ENCODE data around the gene LRRC8E. TPM values are rescaled to one million over a fixed set of nuclear protein-coding genes. Genes with fewer than 3 reads are reported as not detected.
"Not testable (repeated sequence)": the region's sequence is repeated elsewhere in the genome, so short reads cannot be mapped to it uniquely, and the experiment has no call there.

The LRRC8E gene
- total RNA-seq, 4 donors from 2014 or later, result 0.15 to 2.1 TPM; not detected in 2

- Histone ChIP-seq H3K4me1 (no peaks in the 10 kb centered on the region), H3K27ac (no peak overlapping the region), H3K9me3 (no peaks in the 10 kb centered on the region), H3K27me3 (no peaks in the 10 kb centered on the region), H3K4me3 (no peak overlapping the region), H3K36me3 (no peaks in the 10 kb centered on the region)
- TF ChIP-seq CTCF (IDR thresholded peaks at IDR 0.05) (no peak), POLR2A (IDR thresholded peaks at IDR 0.05) (no peak)
- intact Hi-C loops (cut with DNase I; ENCODE audit: low total_unique reads), result no loop called here
- no peak for DNase-seq
These were observed 5.2 kb upstream of the LRRC8E start for GRCh38 chr19:7883105-7883504.

DNA sequence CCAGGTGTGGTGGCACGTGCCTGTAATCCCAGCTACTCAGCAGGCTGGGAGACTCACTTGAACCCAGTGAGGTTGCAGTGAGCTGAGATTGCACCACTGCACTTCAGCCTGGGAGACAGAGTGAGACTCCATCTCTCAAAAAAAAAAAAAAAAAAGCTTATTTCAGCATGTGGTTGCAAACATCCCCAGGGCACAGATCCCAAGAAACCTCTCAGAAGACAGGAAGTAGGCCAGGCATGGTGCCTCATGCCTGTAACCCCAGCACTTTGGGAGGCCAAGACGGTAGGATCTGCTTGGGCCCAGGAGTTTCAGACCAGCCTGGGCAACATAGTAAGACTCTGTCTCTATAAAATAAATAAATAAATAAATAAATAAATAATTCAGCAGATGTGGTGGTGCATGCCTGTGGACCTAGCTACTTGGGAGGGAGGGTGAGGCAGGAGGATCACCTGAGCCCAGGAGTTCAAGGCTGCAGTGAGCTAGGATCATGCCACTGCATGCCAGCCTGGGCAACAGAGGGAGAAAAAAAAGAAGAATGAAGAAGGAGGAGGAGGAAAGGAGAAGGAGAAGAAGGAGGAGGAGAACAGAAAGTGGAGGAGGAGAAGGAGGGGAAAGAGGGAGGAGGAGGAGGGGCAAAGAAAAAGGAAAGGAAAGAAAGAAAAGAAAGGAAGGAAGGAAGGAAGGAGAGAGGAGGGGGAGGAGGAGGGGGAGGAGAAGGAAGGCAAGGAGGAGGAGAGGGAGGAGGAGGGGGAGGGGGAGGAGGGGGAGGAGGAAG is 4.3 kb upstream of the LRRC8E start:
- H3K36me3 ChIP-seq, result no peaks in the 10 kb centered on the region
- TF ChIP-seq POLR2A (IDR thresholded peaks at IDR 0.05) (no peak), CTCF (IDR thresholded peaks at IDR 0.05) (no peak)
- H3K4me1 ChIP-seq, result no peaks in the 10 kb centered on the region
- H3K27ac ChIP-seq, result no peak overlapping the region
- H3K9me3 ChIP-seq, result no peaks in the 10 kb centered on the region
- intact Hi-C loops (cut with DNase I; ENCODE audit: low total_unique reads), result no loop called here
- no peak for DNase-seq
- no peak overlapping the region for H3K4me3 ChIP-seq
- no peaks in the 10 kb centered on the region for H3K27me3 ChIP-seq

- Histone ChIP-seq H3K27me3 (no peaks in the 10 kb centered on the region), H3K4me3 (no peak overlapping the region), H3K9me3 (no peaks in the 10 kb centered on the region), H3K4me1 (no peaks in the 10 kb centered on the region), H3K27ac (no peak overlapping the region), H3K36me3 (no peaks in the 10 kb centered on the region)
- TF ChIP-seq CTCF (IDR thresholded peaks at IDR 0.05), result no peak
- TF ChIP-seq POLR2A (IDR thresholded peaks at IDR 0.05), result no peak
- intact Hi-C loops (cut with DNase I; ENCODE audit: low total_unique reads), result no loop called here
- DNase-seq, result no peak
These were observed 2.5 kb upstream of the LRRC8E start for GRCh38 chr19:7885818-7886217.

- no peak overlapping the region for H3K4me3 ChIP-seq
- no peaks in the 10 kb centered on the region for H3K4me1 ChIP-seq
- H3K27me3 ChIP-seq, result no peaks in the 10 kb centered on the region
- no peaks in the 10 kb centered on the region for H3K36me3 ChIP-seq
- no peak overlapping the region for H3K27ac ChIP-seq
- TF ChIP-seq CTCF (IDR thresholded peaks at IDR 0.05), result no peak
- no peak for TF ChIP-seq POLR2A (IDR thresholded peaks at IDR 0.05)
- H3K9me3 ChIP-seq, result no peaks in the 10 kb centered on the region
- intact Hi-C loops (cut with DNase I; ENCODE audit: low total_unique reads), result no loop called here
- DNase-seq, result no peak
These were observed 734 bp upstream of the LRRC8E start for GRCh38 chr19:7887408-7888144.

DNA sequence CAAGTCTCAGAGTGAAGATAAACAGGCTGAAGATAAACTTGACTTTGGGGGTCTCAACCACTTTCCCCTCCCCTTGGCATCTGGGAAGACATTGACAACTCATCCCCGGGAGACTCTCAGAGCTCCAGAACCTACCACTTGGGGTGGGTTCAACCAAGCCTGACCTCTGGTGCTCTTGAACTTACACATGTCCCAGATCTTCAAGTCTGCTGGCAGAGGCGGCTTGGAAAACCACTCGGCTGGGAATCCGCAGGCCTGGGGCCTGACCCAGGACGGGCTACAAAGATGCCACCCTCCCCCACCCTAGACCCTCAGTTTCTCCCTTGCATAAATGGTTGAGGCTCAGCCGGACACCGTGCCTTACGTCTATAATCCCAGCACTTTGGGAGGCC is 512 bp downstream of the LRRC8E start:
- H3K4me1 ChIP-seq, result no peaks in the 10 kb centered on the region
- no peaks in the 10 kb centered on the region for H3K27me3 ChIP-seq
- H3K36me3 ChIP-seq, result no peaks in the 10 kb centered on the region
- no peaks in the 10 kb centered on the region for H3K9me3 ChIP-seq
- no peak overlapping the region for H3K4me3 ChIP-seq
- intact Hi-C loops (cut with DNase I; ENCODE audit: low total_unique reads), result no loop called here
- TF ChIP-seq CTCF (IDR thresholded peaks at IDR 0.05) (no peak), POLR2A (IDR thresholded peaks at IDR 0.05) (no peak)
- H3K27ac ChIP-seq, result no peak overlapping the region
- no peak for DNase-seq

DNA sequence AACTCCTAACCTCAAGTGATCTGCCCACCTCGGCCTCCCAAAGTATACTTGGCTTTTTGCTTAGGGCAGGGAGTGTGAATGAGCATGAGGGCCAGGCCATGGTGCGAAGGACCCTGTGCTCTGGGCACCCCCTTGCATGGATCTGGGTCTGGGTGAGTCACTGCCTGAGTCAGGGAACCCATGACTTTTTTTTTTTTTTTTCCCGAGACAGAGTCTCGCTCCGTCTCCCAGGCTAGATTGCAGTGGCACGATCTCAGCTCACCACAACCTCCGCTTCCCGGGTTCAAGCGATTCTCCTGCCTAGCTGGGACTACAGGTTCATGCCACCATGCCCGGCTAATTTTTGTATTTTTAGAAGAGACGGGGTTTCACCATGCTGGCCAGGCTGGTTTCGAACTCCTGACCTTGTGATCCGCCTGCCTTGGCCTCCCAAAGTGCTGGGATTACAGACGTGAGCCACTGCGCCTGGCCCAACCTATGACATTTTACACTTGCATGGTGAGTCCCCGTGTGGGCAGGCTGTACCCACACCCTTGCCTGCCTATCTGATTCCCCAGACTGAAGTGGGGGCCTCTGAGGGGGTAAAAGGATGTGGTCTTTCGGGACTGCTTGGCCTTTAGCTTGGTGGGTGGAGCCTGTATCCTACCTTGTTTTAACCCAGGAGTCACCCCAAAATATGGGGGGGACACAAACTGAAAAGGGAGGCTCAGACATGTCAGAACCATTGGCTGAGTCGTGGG is 5.2 kb downstream of the LRRC8E start:
- intact Hi-C loops (cut with DNase I; ENCODE audit: low total_unique reads); H3K27me3 ChIP-seq; H3K36me3 ChIP-seq; H3K4me3 ChIP-seq; H3K27ac ChIP-seq; H3K4me1 ChIP-seq; DNase-seq; H3K9me3 ChIP-seq: not testable (repeated sequence)

Measured in uterus (tissue), 4 donors.